HG02852 (cell line): ENCODE data around the gene DNAJB6.

Experiments used
- ATAC-seq: cut with Tn5 transposase; IDR thresholded peaks from one replicate; pipeline ENCODE4 v1.9.1; 2021; ENCODE audit warnings: mild to moderate bottlenecking, moderate library complexity; ENCODE audit not compliant: unreplicated experiment

DNAJB6 gene

DNA sequence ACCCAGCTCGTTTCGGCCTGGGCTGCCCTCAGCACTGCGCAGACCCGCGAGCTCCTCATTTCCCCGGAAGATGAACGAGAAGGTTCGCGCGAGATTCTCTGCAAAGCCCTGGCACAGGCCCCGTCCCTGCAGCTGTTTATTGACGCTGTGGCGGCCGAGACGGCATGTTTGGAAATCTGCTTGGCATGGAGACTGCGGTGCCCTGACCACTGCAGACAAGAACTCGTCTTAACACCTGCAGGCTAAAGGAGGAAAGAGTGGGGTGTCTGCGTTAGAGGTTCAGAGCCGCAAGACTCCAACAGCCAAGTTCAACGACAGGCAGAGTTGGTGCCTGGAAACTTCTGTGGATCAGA, 125.6 kb downstream of the DNAJB6 start:
- ATAC-seq, result no peak

DNA sequence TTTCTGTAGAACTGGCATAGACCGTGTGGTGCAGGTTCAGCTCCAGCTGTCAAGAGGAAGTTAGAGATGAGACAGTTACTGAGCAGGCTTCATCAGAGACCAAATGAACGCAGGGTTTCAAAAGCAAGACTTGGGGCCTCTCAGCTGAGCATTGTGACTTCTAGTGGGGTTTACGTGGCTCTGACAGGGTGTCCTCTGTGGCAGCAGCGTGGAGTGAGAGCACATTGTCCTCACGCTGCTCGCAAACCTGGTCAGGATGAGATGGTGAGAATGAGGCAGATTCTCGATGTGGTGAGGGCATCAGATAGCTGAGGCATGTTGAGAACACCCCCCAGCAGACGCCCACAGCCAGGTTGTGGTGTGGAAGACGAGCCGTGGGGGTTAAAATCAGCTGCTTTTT, 126.0 kb downstream of the DNAJB6 start:
- ATAC-seq, result no peak

DNA sequence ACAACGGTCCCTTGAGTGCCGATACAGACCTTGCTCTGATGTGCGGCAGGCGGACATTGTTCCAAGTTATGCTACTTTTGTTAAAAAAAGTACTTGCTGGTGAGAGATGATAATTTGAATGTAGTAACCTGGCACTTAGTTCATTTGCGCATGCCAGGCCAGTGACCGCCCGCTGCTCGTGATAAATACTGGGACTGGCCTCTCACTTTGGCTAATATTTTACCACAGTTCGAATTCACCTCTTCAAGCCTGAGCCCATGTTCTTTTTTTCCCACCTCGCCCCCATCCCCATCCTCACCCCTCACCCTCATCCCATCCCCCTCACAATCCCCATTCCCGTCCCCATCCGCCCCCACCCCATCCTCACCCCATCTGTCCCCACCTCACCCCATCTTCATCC, 126.4 kb downstream of the DNAJB6 start:
- no peak for ATAC-seq

DNA sequence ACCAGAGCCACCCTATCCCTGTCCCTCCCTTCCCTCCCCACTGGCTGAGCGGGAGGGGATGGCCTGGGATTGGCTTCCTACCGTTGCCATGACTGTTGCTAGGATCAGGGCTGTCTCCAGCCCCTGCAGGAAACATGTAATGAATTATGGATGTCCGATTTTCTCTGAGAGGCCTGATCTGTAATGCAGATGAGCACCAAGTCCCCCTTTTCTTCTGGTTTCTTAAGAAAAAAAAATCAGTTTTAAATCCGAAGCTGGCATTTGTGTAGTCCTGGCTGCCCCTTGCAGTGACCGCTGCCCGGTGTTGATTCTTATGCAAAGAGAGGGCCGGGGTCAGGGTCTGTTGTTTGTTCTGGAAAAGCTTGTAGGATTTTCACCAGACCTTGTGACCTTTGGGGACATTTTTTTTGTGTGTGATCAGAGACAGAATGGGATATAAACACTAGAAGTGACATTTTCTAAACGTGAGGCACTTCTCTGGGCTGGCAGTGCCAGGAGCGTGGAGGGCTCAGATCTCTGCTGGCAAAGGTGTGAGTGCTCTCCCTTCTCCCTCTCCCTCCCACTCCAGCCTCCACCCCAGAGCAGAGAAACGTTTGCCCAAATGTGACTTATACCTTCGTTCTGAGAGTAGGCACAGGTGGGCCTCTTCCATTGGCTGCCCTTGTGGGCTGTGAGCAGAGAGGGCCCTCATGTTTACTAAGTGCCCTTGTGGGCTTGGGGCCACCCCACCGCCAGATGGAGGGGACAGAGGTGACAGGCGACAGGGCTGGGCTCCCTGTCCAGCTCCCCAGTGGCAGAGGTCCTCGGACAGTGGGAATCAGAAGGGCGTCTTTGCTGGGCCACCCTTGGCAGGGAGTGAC, 127.5 kb downstream of the DNAJB6 start:
- no peak for ATAC-seq

DNA sequence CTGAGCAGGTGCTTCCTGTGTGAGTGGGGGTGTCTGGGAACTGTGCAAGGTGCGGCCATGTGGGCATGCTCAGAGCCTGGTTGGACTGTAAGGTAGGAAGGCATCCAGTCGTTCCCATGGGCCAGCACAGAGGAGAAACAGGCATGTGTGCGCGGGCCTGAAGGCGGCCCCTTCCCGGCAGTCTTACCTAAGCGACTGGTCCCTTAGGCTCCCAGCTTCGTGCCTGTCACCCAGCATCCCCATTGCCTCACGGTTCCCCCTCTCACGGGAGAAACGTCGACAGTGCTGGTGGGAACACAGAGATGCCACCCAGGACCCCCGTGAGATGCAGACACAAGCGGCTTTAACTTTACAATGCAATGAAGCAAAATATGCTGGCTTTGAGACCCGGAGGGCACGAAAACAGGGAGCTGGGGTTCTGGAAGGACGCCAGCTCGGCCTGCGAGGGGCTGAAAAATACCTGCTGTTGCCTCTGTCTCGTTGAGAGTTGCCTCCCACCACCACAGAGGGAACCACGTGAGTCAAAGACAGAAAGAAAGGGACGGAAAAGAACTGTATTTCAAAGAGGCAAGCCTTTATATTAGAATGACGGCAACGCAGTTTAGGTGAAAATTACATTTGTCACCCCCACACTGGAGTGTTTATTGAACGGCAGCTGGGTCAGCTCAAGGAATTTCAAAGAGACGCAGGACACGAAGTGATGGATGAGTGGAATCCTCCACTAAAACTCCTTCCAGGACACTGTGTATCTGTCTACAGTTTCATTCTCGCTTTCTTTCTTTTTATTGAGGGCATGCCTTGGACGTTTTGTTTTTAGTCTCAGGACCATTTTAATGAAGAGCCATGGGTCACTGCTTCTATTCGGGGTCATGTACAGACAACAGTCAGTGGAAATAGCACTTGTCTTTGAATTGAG, 128.4 kb downstream of the DNAJB6 start:
- ATAC-seq, result no peak

DNA sequence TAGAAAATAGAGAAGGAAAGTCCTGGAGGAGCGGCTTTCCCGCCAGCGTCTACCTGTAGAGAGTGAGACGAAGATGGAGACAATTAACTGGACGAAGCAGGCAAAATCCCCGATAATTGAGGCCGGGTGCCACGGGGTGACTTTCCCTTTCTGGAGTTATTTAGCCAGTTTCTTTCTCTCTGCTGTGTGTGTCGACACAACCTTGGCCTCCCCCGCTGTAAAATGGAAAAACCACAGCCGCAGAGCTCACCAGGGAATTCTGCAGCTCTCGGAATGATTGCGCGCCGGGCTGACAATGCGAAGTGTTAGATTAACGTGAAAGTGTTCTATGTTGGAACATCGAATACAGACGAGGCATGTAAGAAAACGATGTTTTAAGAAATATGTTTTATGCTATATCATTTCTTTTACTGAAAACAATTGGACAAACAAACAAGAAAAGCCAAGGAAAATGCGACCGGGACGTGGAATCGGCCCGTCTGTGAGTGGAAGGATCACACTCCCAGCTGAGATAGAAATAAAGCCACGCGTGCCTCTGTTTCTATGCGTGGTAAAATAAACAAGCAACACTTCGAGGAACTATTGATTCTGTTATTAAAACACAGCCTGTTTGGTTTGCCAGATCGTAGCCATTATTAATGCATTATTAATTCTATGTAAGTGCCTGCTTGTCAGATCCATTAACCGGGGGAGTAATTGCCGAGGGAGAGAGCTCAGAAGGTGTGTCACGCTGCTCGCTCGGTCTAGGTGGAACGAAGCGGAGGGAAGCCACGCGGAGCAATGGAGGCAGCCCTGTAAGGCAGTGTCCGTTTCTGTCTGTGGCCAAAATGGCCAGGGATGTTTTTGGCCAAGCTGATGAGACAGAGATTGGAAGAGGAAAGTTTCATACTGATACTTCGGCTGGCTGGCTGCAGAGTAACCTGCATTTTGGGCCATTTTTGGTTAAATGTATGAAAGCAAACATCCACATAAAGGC, 129.4 kb downstream of the DNAJB6 start:
- ATAC-seq, result no peak

DNA sequence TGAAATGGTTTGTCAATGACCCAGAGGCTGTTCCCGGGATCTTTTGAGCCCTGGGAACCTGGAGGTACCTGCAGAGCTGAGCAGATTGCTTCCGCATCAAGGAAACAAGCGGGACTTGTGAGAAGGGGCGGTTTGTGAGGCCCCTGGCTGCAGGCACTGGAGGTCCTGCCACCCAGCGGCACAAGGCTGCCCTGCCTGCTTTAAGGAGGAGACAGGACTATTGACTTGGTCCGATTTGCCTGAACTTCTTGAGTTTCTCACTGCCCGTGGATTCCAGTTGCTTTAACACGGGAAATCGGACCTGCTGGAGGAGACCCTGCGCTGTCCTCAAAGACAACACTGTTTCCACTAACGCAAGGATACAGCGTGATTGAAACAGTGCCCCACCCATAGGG, 130.1 kb downstream of the DNAJB6 start:
- ATAC-seq, result no peak
